HEK293T (cell line): ENCODE measurements around the gene SLC4A7.

Source experiments
- CTCF ChIA-PET: fragments of 350-600 bp; formaldehyde crosslinking; extraction: SDS; loops from one replicate; lab custom pipeline; 2021; ENCODE audit warnings: antibody characterized with exemption, inconsistent platforms; lab: Yijun Ruan, JAX
- POLR2A ChIA-PET: fragments of 350-600 bp; formaldehyde crosslinking; extraction: SDS; loops from one replicate; lab custom pipeline; 2020; ENCODE audit warnings: antibody characterized with exemption, inconsistent platforms; lab: Yijun Ruan, JAX
- DNase-seq: peaks from one replicate; pipeline ENCODE4 v3.0.0; 2012; ENCODE audit warnings: mixed read lengths; ENCODE audit errors: extremely low spot score
- ARNT ChIP-seq: fragments of 450-650 bp; IDR thresholded peaks from 2 replicates; pipeline ENCODE4 v1.6.1; 2017; ENCODE audit warnings: mild to moderate bottlenecking
- BHLHE40 ChIP-seq: fragments of 450-650 bp; IDR thresholded peaks from 2 replicates; pipeline ENCODE4 v1.6.1; 2016; ENCODE audit warnings: mild to moderate bottlenecking, moderate library complexity, borderline replicate concordance
- CTBP1 ChIP-seq: fragments of 450-650 bp; IDR thresholded peaks from 2 replicates; pipeline ENCODE4 v1.6.1; 2016; ENCODE audit warnings: borderline replicate concordance
- ELF4 ChIP-seq: fragments of 450-650 bp; IDR thresholded peaks from 2 replicates; pipeline ENCODE4 v1.6.1; 2017; ENCODE audit warnings: antibody characterized with exemption
- FOXA1 ChIP-seq: fragments of 450-650 bp; IDR thresholded peaks from 2 replicates; pipeline ENCODE4 v1.6.1; 2016; ENCODE audit warnings: mild to moderate bottlenecking
- FOXK2 ChIP-seq: fragments of 450-650 bp; IDR thresholded peaks from 2 replicates; pipeline ENCODE4 v1.6.1; 2016; ENCODE audit warnings: mild to moderate bottlenecking
- FOXM1 ChIP-seq: fragments of 450-650 bp; IDR thresholded peaks from 2 replicates; pipeline ENCODE4 v1.6.1; 2017; ENCODE audit warnings: mild to moderate bottlenecking, borderline replicate concordance
- HDGF ChIP-seq: fragments of 450-650 bp; IDR thresholded peaks from 2 replicates; pipeline ENCODE4 v1.6.1; 2017; ENCODE audit warnings: antibody characterized with exemption, borderline replicate concordance
- L3MBTL2 ChIP-seq: fragments of 450-650 bp; conservative IDR thresholded peaks from 2 replicates; pipeline ENCODE4 v1.6.1; 2016; ENCODE audit warnings: mild to moderate bottlenecking
- LEF1 ChIP-seq: fragments of 450-650 bp; IDR thresholded peaks from 2 replicates; pipeline ENCODE4 v1.6.1; 2017; ENCODE audit warnings: mild to moderate bottlenecking, borderline replicate concordance
- NFRKB ChIP-seq: fragments of 450-650 bp; IDR thresholded peaks from 2 replicates; pipeline ENCODE4 v1.6.1; 2016; ENCODE audit warnings: mild to moderate bottlenecking, moderate library complexity
- SP1 ChIP-seq: fragments of 450-650 bp; IDR thresholded peaks from 2 replicates; pipeline ENCODE4 v1.6.1; 2017
- SUZ12 ChIP-seq: fragments of 450-650 bp; IDR thresholded peaks from 2 replicates; pipeline ENCODE4 v1.6.1; 2016; ENCODE audit warnings: mild to moderate bottlenecking
- TARDBP ChIP-seq: fragments of 450-650 bp; IDR thresholded peaks from 2 replicates; pipeline ENCODE4 v1.6.1; 2016
- ZNF384 ChIP-seq: fragments of 450-650 bp; IDR thresholded peaks from 2 replicates; pipeline ENCODE4 v1.6.1; 2016
- TF ChIP-seq, protein P1 (sequence below): fragments of 450-650 bp; IDR thresholded peaks from 2 replicates; pipeline ENCODE4 v1.6.1; 2016

The SLC4A7 gene

DNA sequence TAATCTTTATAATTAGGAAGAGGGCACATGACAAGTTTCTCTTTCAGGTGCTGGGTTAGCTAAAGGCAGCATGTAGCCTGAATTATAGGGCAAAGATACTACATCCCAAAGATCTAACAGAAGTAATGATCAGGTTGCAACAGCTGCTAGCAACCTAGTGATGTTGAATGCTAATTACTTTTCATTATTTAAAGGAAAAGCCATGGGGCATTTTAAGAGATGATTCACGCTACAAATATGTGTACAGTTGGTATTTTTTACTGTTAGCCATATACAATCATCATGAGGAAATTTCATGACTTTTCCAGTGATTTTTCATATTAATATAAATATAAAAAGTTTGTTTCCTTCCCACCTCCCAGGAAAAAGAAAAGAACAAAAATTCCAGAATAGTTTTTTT, 158.0 kb downstream of the SLC4A7 start:
- no peak for DNase-seq
- TF ChIP-seq HDGF = no peak
- no peak for TF ChIP-seq LEF1
- TF ChIP-seq ZNF384 = no peak
- no peak for TF ChIP-seq FOXM1
- no peak for TF ChIP-seq CTBP1
- no peak for TF ChIP-seq SP1
- no peak for TF ChIP-seq NFRKB
- no peak for TF ChIP-seq L3MBTL2
- ChIA-PET POLR2A (no interaction called here), CTCF (no interaction called here)

DNA sequence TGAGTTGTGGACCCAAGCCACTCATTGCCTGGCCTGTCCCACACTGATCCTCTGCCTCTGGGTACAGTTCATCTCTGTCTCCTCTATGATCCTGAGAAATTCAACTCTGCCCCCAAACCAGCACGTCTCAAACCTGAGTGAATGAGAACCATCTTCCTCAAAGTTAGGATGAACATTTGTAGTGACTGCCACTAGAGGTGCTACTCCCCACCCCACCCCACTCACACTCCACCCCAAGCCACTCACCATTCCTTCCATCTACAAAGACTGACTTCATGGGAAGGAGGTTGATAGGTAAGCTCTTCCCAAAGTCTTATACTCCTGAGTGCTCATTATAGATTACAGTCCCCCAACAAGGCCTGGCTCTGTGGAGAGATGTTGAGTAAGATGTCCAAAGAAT, 158.8 kb downstream of the SLC4A7 start:
- ChIA-PET CTCF (interaction anchor here (0.8 kb wide), 1 partner anchor 24 kb away, joined by 3 read pairs; no protein-coding TSS in a partner anchor), POLR2A (no interaction called here)
- peak; percentile 11 for DNase-seq
- TF ChIP-seq ARNT = no peak
- TF ChIP-seq HDGF = no peak
- TF ChIP-seq SP1 = no peak
- TF ChIP-seq TARDBP = no peak
- TF ChIP-seq LEF1 = no peak
- no peak for TF ChIP-seq SUZ12
- TF ChIP-seq L3MBTL2 = no peak
- TF ChIP-seq FOXA1 = no peak
- TF ChIP-seq FOXM1 = no peak
- no peak for TF ChIP-seq ELF4
- TF ChIP-seq CTBP1 = no peak
- no peak for TF ChIP-seq NFRKB
- no peak for TF ChIP-seq FOXK2
- TF ChIP-seq BHLHE40 = no peak
- no peak for TF ChIP-seq ZNF384
- TF ChIP-seq, protein P1, sequence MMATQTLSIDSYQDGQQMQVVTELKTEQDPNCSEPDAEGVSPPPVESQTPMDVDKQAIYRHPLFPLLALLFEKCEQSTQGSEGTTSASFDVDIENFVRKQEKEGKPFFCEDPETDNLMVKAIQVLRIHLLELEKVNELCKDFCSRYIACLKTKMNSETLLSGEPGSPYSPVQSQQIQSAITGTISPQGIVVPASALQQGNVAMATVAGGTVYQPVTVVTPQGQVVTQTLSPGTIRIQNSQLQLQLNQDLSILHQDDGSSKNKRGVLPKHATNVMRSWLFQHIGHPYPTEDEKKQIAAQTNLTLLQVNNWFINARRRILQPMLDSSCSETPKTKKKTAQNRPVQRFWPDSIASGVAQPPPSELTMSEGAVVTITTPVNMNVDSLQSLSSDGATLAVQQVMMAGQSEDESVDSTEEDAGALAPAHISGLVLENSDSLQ = no peak

DNA sequence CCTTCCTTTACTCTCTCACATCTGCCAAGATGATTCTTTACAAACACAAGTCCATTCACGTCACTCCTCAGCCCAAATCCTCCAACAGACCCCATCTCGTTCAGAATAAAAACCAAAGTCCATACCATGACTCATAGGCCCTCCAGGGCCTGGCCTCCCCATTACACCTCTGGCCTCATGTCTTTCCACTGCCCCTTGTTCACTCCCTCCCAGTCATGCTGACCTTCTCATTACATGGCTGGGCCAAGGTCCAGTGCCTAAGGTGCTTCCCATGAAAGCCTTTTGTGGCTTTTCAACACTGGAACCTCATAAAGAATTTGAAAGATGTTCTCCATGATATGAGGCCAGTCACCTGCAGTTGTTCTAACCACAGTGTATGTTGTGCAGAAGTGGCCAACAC, 159.5 kb downstream of the SLC4A7 start:
- ChIA-PET CTCF (interaction anchor here (0.8 kb wide), 1 partner anchor 25 kb away, joined by 3 read pairs; no protein-coding TSS in a partner anchor), POLR2A (no interaction called here)
- DNase-seq = no peak
- TF ChIP-seq FOXA1 (no peak), SUZ12 (no peak)

DNA sequence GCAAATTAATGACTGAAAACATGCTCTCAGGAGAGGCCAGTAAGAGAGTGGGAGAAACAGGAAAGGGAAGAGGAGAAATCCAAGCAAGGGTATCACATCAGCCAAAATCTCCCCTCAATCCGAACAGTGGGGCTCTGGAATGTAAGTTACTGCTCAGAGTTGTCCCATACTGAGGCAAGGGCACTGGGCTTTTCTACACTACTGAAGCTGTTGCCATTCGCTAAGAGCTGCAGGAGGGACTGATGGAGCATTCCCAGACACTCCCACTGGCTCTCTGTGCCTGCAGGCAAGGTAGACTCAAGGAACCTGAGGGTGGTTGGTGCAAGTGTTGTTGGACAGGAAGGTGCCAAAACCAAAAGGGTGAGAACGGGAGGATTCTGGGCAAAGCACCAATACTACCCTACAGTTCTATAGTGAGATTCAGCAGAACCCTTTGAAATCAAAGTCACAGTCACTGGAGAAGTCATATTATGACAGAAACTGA, 161.1 kb downstream of the SLC4A7 start:
- POLR2A ChIA-PET = no interaction called here
- CTCF ChIA-PET = interaction anchor here (0.6 kb wide), 1 partner anchor 35 kb away, joined by 3 read pairs; no protein-coding TSS in a partner anchor

More for the DNA sequence above, 161.1 kb downstream of the SLC4A7 start:
- TF ChIP-seq L3MBTL2 (no peak), NFRKB (no peak), TARDBP (no peak), ZNF384 (no peak), SP1 (no peak), HDGF (no peak), CTBP1 (no peak), LEF1 (no peak), BHLHE40 (no peak), SUZ12 (no peak), FOXK2 (no peak), FOXM1 (no peak), ARNT (no peak), ELF4 (no peak)
- TF ChIP-seq, protein P1 = no peak
- DNase-seq = no peak
